Calu3 (cell line): Measurements from ENCODE around the gene PSMB2. TPM values are rescaled to one million over a fixed set of nuclear protein-coding genes. Genes with fewer than 3 reads are reported as not detected.

Source experiments
- BruUV-seq: library from RNA; stranded (reverse); fragments of 400-500 nt; replicated peaks from 2 replicates; lab custom pipeline; 2021; lab: Mats Ljungman, UMichigan
- CTCF ChIA-PET: fragments of 300-600 bp; sonication (Branson Sonifier 250); formaldehyde crosslinking; loops from one replicate; lab custom pipeline; 2022; ENCODE audit warnings: antibody characterized with exemption; lab: Charles Lee
- DNase-seq: peaks from one replicate; pipeline ENCODE4 v3.0.0; 2022
- H3K27ac Mint-ChIP-seq: one replicate; pipeline ENCODE4 v1.8.0; 2022; ENCODE audit warnings: mixed read lengths; ENCODE audit not compliant: unreplicated experiment
- H3K27me3 Mint-ChIP-seq: one replicate; pipeline ENCODE4 v1.8.0; 2022; ENCODE audit warnings: mixed read lengths; ENCODE audit not compliant: unreplicated experiment
- H3K36me3 Mint-ChIP-seq: one replicate; pipeline ENCODE4 v1.8.0; 2022; ENCODE audit warnings: mild to moderate bottlenecking, moderate library complexity, mixed read lengths; ENCODE audit not compliant: insufficient read depth, unreplicated experiment
- H3K4me1 Mint-ChIP-seq: one replicate; pipeline ENCODE4 v1.8.0; 2022; ENCODE audit warnings: mild to moderate bottlenecking, low read depth, mixed read lengths; ENCODE audit not compliant: unreplicated experiment
- H3K4me3 Mint-ChIP-seq: one replicate; pipeline ENCODE4 v1.8.0; 2022; ENCODE audit warnings: mild to moderate bottlenecking, low read depth, moderate library complexity, mixed read lengths; ENCODE audit not compliant: unreplicated experiment
- H3K9me3 Mint-ChIP-seq: one replicate; pipeline ENCODE4 v1.8.0; 2022; ENCODE audit warnings: low read depth, mixed read lengths; ENCODE audit not compliant: unreplicated experiment
- CTCF ChIP-seq: fragments of 200-600 bp; IDR thresholded peaks from one replicate; pipeline ENCODE4 v1.8.0; 2022; ENCODE audit warnings: antibody characterized with exemption; ENCODE audit not compliant: unreplicated experiment
- intact Hi-C: fragments of 100-400 bp; cut with micrococcal nuclease; formaldehyde crosslinking; loops from one replicate; pipeline ENCODE4 v1.10.0; 2022; ENCODE audit not compliant: unreplicated experiment
- total RNA-seq: library from RNA; stranded (reverse); gene quantifications from 2 replicates; pipeline ENCODE4 v1.2.3, GENCODE V29; 2022

Gene PSMB2
- total RNA-seq, 1 experiment from 2014 or later = 109 TPM

GRCh38 chr1:35598895-35599294 lies 42.4 kb downstream of the PSMB2 start:
- no peak overlapping the region for H3K27ac Mint-ChIP-seq

DNA sequence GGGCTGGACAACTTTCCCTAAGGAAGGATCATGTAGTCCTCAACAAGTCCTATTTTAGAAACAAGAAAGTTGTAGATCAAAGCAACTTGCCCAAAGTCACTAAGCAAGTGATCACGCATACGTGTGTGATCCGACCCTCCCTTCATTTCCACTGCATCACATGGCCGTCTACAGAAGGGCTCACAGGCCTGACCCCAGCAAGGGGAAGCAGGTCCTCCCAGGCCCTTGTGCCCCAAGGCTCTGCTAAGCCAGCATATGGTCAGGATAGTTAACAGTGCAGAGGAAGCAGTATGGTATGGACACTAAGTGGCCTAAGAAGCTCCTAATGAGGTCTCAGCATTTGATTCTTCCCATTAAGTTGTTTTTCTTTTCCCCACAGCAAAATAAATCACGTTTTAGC lies 43.5 kb downstream of the PSMB2 start:
- BruUV-seq = no TSS peak
- no peaks in the 10 kb centered on the region for H3K9me3 Mint-ChIP-seq
- no peak overlapping the region for H3K27ac Mint-ChIP-seq
- intact Hi-C loops = no loop called here
- H3K27me3 Mint-ChIP-seq = no peaks in the 10 kb centered on the region
- H3K4me1 Mint-ChIP-seq = no peaks in the 10 kb centered on the region
- peaks cover 8% of the 10 kb centered on the region for H3K36me3 Mint-ChIP-seq
- TF ChIP-seq CTCF = no peak
- CTCF ChIA-PET = no interaction called here
- H3K4me3 Mint-ChIP-seq = no peak overlapping the region
- no peak for DNase-seq

More at GRCh38 chr1:35598895-35599294, 42.4 kb downstream of the PSMB2 start:
- CTCF ChIA-PET = no interaction called here
- H3K4me1 Mint-ChIP-seq = no peaks in the 10 kb centered on the region
- TF ChIP-seq CTCF = no peak
- no peaks in the 10 kb centered on the region for H3K27me3 Mint-ChIP-seq
- H3K4me3 Mint-ChIP-seq = no peak overlapping the region
- H3K9me3 Mint-ChIP-seq = no peaks in the 10 kb centered on the region
- no TSS peak for BruUV-seq
- intact Hi-C loops = no loop called here
- H3K36me3 Mint-ChIP-seq = peaks cover 13% of the 10 kb centered on the region
- DNase-seq = no peak

GRCh38 chr1:35595684-35596083 lies 45.6 kb downstream of the PSMB2 start:
- no peaks in the 10 kb centered on the region for H3K9me3 Mint-ChIP-seq
- intact Hi-C loops = no loop called here
- H3K27me3 Mint-ChIP-seq = no peaks in the 10 kb centered on the region
- TF ChIP-seq CTCF = no peak
- CTCF ChIA-PET = no interaction called here
- no TSS peak for BruUV-seq
- no peaks in the 10 kb centered on the region for H3K4me1 Mint-ChIP-seq
- no peak overlapping the region for H3K4me3 Mint-ChIP-seq
- H3K36me3 Mint-ChIP-seq = peaks cover 4% of the 10 kb centered on the region
- no peak for DNase-seq
- no peak overlapping the region for H3K27ac Mint-ChIP-seq

GRCh38 chr1:35594005-35594760 lies 47.1 kb downstream of the PSMB2 start:
- Mint-ChIP-seq H3K4me3 (no peak overlapping the region), H3K9me3 (no peaks in the 10 kb centered on the region), H3K4me1 (no peaks in the 10 kb centered on the region), H3K27me3 (no peaks in the 10 kb centered on the region), H3K36me3 (no peaks in the 10 kb centered on the region), H3K27ac (no peak overlapping the region)
- no peak for TF ChIP-seq CTCF
- CTCF ChIA-PET = no interaction called here
- intact Hi-C loops = no loop called here
- no peak for DNase-seq
- no TSS peak for BruUV-seq
